Measurements from ENCODE around the gene SMYD3. TPM values are rescaled to one million over a fixed set of nuclear protein-coding genes. Genes with fewer than 3 reads are reported as not detected.

Gene SMYD3
- polyA plus RNA-seq, 1 donor from 2014 or later = 48.6 TPM

DNA sequence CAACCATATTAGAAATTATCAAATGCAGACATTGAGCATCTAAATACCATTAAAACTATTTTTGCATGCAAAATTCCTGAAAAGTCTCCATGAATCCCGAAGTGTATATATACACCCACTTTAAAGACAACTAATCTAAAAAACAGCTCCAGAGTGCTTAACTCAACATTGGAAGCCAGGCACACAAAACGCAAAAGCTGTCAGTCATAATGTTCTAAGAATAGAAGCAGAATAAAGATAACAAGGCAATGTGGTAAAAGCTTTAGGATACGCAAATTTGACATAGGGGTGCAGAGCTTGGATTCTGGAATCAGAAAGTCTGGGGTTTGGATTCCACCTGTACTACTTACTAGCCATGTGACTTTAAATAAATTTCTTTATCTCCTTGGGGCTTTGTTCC, 62.5 kb downstream of the SMYD3 start:
- H3F3A ChIP-seq (ENCODE audit: insufficient read depth, low read length, poor library complexity, severe bottlenecking) = no peaks in the 10 kb centered on the region
- H3K36me3 ChIP-seq (ENCODE audit: insufficient read depth, low read length) = no peaks in the 10 kb centered on the region
- TF ChIP-seq MXI1 (conservative IDR thresholded peaks at IDR 0.05; ENCODE audit: poor library complexity, severe bottlenecking) (no peak), EZH2 (IDR thresholded peaks at IDR 0.05; ENCODE audit: borderline replicate concordance, insufficient read depth, low read length, poor library complexity, severe bottlenecking) (no peak), POLR2AphosphoS5 (IDR thresholded peaks at IDR 0.05) (no peak), TAF1 (IDR thresholded peaks at IDR 0.05; ENCODE audit: low read depth) (no peak), RAD21 (conservative IDR thresholded peaks at IDR 0.05) (no peak), SMC3 (conservative IDR thresholded peaks at IDR 0.05; ENCODE audit: poor library complexity) (no peak), EP300 (conservative IDR thresholded peaks at IDR 0.05; ENCODE audit: poor library complexity, severe bottlenecking) (no peak)
- TF ChIP-seq, protein P1, sequence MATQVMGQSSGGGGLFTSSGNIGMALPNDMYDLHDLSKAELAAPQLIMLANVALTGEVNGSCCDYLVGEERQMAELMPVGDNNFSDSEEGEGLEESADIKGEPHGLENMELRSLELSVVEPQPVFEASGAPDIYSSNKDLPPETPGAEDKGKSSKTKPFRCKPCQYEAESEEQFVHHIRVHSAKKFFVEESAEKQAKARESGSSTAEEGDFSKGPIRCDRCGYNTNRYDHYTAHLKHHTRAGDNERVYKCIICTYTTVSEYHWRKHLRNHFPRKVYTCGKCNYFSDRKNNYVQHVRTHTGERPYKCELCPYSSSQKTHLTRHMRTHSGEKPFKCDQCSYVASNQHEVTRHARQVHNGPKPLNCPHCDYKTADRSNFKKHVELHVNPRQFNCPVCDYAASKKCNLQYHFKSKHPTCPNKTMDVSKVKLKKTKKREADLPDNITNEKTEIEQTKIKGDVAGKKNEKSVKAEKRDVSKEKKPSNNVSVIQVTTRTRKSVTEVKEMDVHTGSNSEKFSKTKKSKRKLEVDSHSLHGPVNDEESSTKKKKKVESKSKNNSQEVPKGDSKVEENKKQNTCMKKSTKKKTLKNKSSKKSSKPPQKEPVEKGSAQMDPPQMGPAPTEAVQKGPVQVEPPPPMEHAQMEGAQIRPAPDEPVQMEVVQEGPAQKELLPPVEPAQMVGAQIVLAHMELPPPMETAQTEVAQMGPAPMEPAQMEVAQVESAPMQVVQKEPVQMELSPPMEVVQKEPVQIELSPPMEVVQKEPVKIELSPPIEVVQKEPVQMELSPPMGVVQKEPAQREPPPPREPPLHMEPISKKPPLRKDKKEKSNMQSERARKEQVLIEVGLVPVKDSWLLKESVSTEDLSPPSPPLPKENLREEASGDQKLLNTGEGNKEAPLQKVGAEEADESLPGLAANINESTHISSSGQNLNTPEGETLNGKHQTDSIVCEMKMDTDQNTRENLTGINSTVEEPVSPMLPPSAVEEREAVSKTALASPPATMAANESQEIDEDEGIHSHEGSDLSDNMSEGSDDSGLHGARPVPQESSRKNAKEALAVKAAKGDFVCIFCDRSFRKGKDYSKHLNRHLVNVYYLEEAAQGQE (IDR thresholded peaks at IDR 0.05; ENCODE audit: borderline replicate concordance) = no peak
- TF ChIP-seq, protein P2, sequence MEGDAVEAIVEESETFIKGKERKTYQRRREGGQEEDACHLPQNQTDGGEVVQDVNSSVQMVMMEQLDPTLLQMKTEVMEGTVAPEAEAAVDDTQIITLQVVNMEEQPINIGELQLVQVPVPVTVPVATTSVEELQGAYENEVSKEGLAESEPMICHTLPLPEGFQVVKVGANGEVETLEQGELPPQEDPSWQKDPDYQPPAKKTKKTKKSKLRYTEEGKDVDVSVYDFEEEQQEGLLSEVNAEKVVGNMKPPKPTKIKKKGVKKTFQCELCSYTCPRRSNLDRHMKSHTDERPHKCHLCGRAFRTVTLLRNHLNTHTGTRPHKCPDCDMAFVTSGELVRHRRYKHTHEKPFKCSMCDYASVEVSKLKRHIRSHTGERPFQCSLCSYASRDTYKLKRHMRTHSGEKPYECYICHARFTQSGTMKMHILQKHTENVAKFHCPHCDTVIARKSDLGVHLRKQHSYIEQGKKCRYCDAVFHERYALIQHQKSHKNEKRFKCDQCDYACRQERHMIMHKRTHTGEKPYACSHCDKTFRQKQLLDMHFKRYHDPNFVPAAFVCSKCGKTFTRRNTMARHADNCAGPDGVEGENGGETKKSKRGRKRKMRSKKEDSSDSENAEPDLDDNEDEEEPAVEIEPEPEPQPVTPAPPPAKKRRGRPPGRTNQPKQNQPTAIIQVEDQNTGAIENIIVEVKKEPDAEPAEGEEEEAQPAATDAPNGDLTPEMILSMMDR (IDR thresholded peaks at IDR 0.05; ENCODE audit: poor library complexity, severe bottlenecking) = no peak
- no peak overlapping the region for H3K4me2 ChIP-seq (ENCODE audit: low read length)
- no peaks in the 10 kb centered on the region for H3K9me2 ChIP-seq (ENCODE audit: insufficient read depth, low read length)
- no peak overlapping the region for H3K27ac ChIP-seq (ENCODE audit: low read length)
- H3K9me3 ChIP-seq (ENCODE audit: low read length) = no peaks in the 10 kb centered on the region
- no peaks in the 10 kb centered on the region for H3K27me3 ChIP-seq (ENCODE audit: insufficient read depth, low read depth, low read length)
- H4K20me1 ChIP-seq (ENCODE audit: insufficient read depth) = no peaks in the 10 kb centered on the region
- H3K9ac ChIP-seq (ENCODE audit: low read length) = no peak overlapping the region
- H3K79me2 ChIP-seq (replicated peaks; ENCODE audit: insufficient read depth, low read length) = no peaks in the 10 kb centered on the region
- H3K4me3 ChIP-seq (ENCODE audit: low read length) = no peak overlapping the region
- H2AFZ ChIP-seq (ENCODE audit: low read depth, low read length) = no peak overlapping the region

DNA sequence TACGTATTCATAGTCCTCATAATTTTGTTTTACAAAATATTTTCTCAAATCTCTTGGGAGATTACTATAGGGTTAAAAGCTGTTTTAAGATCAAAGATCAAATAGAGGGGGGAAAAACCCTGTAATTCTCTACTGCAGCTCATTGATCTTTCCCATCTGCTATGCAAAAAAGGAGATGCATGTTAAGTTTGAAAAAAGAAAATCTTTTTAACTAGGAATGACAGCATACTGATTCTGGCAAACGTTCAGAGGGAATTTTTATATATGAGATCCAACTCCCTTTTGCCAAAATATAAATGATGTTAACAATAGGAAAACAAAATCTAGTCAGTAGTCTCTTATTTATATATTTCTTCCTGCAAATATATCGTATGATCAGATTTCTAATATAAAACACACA, 69.1 kb downstream of the SMYD3 start:
- Histone ChIP-seq H3K79me2 (replicated peaks; ENCODE audit: insufficient read depth, low read length) (no peaks in the 10 kb centered on the region), H3K4me2 (ENCODE audit: low read length) (no peak overlapping the region), H3K36me3 (ENCODE audit: insufficient read depth, low read length) (no peaks in the 10 kb centered on the region), H3K27ac (ENCODE audit: low read length) (no peak overlapping the region), H3K9ac (ENCODE audit: low read length) (no peak overlapping the region), H3K4me3 (ENCODE audit: low read length) (no peak overlapping the region), H3K9me3 (ENCODE audit: low read length) (no peaks in the 10 kb centered on the region), H3F3A (ENCODE audit: insufficient read depth, low read length, poor library complexity, severe bottlenecking) (no peaks in the 10 kb centered on the region), H2AFZ (ENCODE audit: low read depth, low read length) (no peak overlapping the region), H3K27me3 (ENCODE audit: insufficient read depth, low read depth, low read length) (no peaks in the 10 kb centered on the region), H3K9me2 (ENCODE audit: insufficient read depth, low read length) (no peaks in the 10 kb centered on the region), H4K20me1 (ENCODE audit: insufficient read depth) (no peaks in the 10 kb centered on the region)
- TF ChIP-seq EP300 (conservative IDR thresholded peaks at IDR 0.05; ENCODE audit: poor library complexity, severe bottlenecking) = no peak
- no peak for TF ChIP-seq MXI1 (conservative IDR thresholded peaks at IDR 0.05; ENCODE audit: poor library complexity, severe bottlenecking)
- TF ChIP-seq, protein P2 (IDR thresholded peaks at IDR 0.05; ENCODE audit: poor library complexity, severe bottlenecking) = no peak
- no peak for TF ChIP-seq RAD21 (conservative IDR thresholded peaks at IDR 0.05)
- no peak for TF ChIP-seq SMC3 (conservative IDR thresholded peaks at IDR 0.05; ENCODE audit: poor library complexity)
- TF ChIP-seq EZH2 (IDR thresholded peaks at IDR 0.05; ENCODE audit: borderline replicate concordance, insufficient read depth, low read length, poor library complexity, severe bottlenecking) = no peak
- TF ChIP-seq TAF1 (IDR thresholded peaks at IDR 0.05; ENCODE audit: low read depth) = no peak
- TF ChIP-seq POLR2AphosphoS5 (IDR thresholded peaks at IDR 0.05) = no peak

Data from neural cell (in vitro differentiated cells).